ENCODE measurements around the gene OR6S1. TPM values are rescaled to one million over a fixed set of nuclear protein-coding genes. Genes with fewer than 3 reads are reported as not detected.

Gene OR6S1
- total RNA-seq, 4 donors from 2014 or later: not detected

DNA sequence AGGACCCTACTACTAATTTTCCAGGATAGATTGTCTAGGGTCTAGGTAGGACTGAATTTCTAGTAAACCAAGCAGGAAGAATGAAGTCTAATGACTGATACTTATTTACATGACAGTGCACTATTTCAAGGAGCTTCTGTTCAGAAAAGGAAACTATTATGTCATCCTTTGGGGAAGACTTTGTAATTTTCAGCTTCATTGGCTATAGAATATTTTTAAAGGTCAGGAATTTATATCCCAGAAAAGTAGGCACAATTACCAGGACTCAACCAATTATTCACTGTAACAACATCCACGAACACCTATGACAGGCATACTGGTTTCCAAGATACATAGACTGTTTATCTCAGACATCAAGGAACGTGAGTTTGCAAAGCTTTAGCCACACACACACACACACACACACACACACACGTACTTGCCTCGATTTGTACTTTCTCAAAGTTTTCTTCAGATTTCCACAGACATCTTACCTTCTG, 23.2 kb downstream of the OR6S1 start:
- H3K27me3 ChIP-seq: no peaks in the 10 kb centered on the region
- DNase-seq: no peak
- no peak overlapping the region for H3K4me3 ChIP-seq
- intact Hi-C loops (cut with DNase I; ENCODE audit: low total_unique reads): no loop called here
- peaks cover 0 to 10% of the 10 kb centered on the region in 2 donors for H3K4me1 ChIP-seq
- no peaks in the 10 kb centered on the region for H3K36me3 ChIP-seq
- TF ChIP-seq, protein P1, sequence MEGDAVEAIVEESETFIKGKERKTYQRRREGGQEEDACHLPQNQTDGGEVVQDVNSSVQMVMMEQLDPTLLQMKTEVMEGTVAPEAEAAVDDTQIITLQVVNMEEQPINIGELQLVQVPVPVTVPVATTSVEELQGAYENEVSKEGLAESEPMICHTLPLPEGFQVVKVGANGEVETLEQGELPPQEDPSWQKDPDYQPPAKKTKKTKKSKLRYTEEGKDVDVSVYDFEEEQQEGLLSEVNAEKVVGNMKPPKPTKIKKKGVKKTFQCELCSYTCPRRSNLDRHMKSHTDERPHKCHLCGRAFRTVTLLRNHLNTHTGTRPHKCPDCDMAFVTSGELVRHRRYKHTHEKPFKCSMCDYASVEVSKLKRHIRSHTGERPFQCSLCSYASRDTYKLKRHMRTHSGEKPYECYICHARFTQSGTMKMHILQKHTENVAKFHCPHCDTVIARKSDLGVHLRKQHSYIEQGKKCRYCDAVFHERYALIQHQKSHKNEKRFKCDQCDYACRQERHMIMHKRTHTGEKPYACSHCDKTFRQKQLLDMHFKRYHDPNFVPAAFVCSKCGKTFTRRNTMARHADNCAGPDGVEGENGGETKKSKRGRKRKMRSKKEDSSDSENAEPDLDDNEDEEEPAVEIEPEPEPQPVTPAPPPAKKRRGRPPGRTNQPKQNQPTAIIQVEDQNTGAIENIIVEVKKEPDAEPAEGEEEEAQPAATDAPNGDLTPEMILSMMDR (IDR thresholded peaks at IDR 0.05): no peak
- TF ChIP-seq POLR2A (IDR thresholded peaks at IDR 0.05): no peak
- no peaks in the 10 kb centered on the region for H3K9me3 ChIP-seq
- H3K27ac ChIP-seq: no peak overlapping the region

DNA sequence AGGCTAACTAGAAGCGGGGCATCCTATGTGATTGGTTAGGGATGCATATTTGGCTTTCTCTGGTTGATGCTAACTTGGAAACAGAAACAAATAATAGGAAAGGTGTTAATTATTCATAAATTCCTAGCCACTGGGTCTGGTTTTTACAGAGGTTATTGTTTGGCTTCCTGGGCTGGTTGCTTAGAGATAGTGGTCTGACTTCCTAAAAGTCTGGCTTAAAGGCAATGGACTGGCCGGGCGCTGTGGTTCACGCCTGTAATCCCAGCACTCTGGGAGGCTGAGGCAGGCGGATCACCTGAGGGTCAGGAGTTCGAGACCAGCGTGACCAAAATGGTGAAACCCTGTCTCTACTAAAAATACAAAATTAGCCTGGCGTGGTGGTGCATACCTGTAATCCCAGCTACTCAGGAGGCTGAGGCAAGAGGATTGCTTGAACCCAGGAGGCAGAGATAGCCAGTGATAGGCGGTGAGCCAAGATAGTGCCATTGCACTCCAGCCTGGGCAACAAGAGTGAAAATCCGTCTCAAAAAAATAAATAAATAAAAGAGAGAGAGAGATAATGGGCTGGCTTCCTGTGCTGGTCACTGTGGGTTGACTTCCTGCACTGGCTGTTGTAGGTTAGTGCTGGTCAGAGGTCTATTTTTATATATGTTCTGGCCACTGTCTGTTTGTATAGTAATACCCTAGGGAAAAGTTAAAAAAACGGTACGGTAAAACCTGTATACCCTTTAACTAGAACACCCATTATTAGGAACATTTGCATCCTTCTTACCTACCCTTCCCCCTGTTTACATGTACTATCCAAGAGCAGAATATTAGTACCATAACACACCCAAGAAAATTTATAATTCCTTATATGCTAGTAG, 24.1 kb downstream of the OR6S1 start:
- no peaks in the 10 kb centered on the region for H3K9me3 ChIP-seq
- no peaks in the 10 kb centered on the region for H3K36me3 ChIP-seq
- H3K4me1 ChIP-seq: peaks cover 0 to 5% of the 10 kb centered on the region in 2 donors
- no peak for DNase-seq
- no peaks in the 10 kb centered on the region for H3K27me3 ChIP-seq
- H3K27ac ChIP-seq: no peak overlapping the region
- TF ChIP-seq, protein P1 (IDR thresholded peaks at IDR 0.05): no peak
- no peak for TF ChIP-seq POLR2A (IDR thresholded peaks at IDR 0.05)
- intact Hi-C loops (cut with DNase I; ENCODE audit: low total_unique reads): no loop called here
- H3K4me3 ChIP-seq: no peak overlapping the region

DNA sequence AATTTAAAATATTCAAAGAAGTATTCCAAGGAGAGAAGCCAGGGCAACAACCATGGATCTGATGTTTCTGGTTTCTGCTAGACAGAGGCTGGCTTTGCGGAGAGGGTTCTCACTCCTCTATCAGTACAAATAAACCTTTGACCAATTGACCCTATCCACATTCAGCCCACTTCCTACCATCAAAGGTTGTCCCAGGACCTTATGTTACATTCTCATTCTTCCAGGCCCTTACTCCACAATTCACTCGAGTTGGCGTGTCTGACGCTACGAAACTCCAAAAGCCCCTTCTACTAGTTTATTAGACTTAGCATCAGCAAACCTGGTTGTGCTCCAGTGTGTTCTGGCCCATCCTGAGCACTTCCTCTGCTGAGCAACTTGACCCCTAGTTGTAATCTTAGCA, 25.5 kb downstream of the OR6S1 start:
- TF ChIP-seq POLR2A (IDR thresholded peaks at IDR 0.05): no peak
- TF ChIP-seq, protein P1 (IDR thresholded peaks at IDR 0.05): no peak
- Histone ChIP-seq H3K27me3 (no peaks in the 10 kb centered on the region), H3K9me3 (no peaks in the 10 kb centered on the region), H3K27ac (no peak overlapping the region), H3K4me3 (no peak overlapping the region), H3K36me3 (no peaks in the 10 kb centered on the region), H3K4me1 (peaks cover 0 to 5% of the 10 kb centered on the region in 2 donors)
- intact Hi-C loops (cut with DNase I; ENCODE audit: low total_unique reads): loop anchor here (2.0 kb wide), 1 partner anchor 67 kb away; no protein-coding TSS in a partner anchor
- no peak for DNase-seq

DNA sequence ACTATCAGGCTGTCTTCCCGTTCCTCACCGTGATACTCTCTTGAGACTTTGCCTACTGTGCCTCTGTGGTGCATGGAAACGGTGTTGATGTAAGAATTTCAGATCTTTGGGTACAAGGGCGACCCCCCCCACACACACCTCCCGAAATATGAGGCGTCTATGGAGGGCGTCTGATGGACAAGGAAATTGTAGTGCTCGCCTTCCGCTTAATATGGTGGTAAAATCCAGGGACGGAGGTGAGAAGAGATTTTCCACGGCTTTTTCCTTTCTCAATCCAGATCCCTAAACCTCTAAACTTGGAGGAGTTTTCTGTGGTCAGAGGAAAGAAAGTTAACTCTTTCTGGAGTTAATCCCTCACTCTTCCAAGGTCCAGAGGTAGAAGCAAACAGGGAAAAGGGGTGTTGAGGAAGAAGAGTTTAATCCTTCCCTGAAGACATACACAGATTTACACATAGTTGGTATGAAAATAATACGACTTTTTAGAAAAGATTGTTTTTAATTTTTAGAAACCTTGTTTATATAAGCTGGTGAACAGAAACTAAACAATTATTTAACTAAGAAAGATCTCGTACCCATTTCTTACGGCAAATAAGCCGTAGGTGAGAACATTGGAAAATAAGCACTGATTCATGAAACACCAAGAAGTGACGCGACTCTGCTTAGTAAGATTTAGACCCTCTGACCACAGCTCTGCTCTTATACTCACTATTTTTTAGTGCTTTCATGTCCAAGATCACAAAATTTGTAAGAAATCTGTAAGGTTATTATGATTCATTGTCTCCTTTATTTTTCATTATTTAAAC, 27.3 kb downstream of the OR6S1 start:
- TF ChIP-seq POLR2A (IDR thresholded peaks at IDR 0.05): no peak
- TF ChIP-seq, protein P1 (IDR thresholded peaks at IDR 0.05): no peak
- Histone ChIP-seq H3K4me1 (peaks cover 0 to 5% of the 10 kb centered on the region in 2 donors), H3K36me3 (no peaks in the 10 kb centered on the region), H3K27me3 (no peaks in the 10 kb centered on the region), H3K9me3 (no peaks in the 10 kb centered on the region), H3K27ac (peak overlapping the region; percentile 83 to 91), H3K4me3 (peak overlapping the region; percentile 52 to 59)
- peak in 1 of 2 donors; percentile 54 for DNase-seq
- intact Hi-C loops (cut with DNase I; ENCODE audit: low total_unique reads): loop anchor here (2.0 kb wide), 1 partner anchor 69 kb away; no protein-coding TSS in a partner anchor
